ENCODE measurements around the gene PLXNB2. TPM values are rescaled to one million over a fixed set of nuclear protein-coding genes. Genes with fewer than 3 reads are reported as not detected.

PLXNB2 gene
- total and polyA plus RNA-seq, 2 donors from 2014 or later = 128 to 383 TPM

- DNase-seq = peak in 1 of 5 donors; percentile 53
- Histone ChIP-seq H3K4me3 (ENCODE audit: low read length in 3 of 3) (no peak overlapping the region), H3K9ac (ENCODE audit: low read length in 3 of 3) (no peak overlapping the region), H3K27me3 (ENCODE audit: control insufficient read depth, insufficient read depth, low read length) (no peaks in the 10 kb centered on the region), H3K27ac (ENCODE audit: low read depth in 2 of 2, low read length in 2 of 2) (no peak overlapping the region), H3K9me3 (ENCODE audit: control insufficient read depth in 2 of 3, insufficient read depth in 1 of 3, low read length in 3 of 3) (no peaks in the 10 kb centered on the region), H3K36me3 (ENCODE audit: control insufficient read depth in 2 of 3, insufficient read depth in 3 of 3, low read length in 3 of 3) (peaks cover 0 to 10% (median 0%) of the 10 kb centered on the region in 3 donors), H3K4me1 (ENCODE audit: control insufficient read depth in 2 of 3, insufficient read depth in 2 of 3, low read depth in 1 of 3, low read length in 3 of 3) (peaks cover 4 to 43% (median 14%) of the 10 kb centered on the region in 3 donors)
- TF ChIP-seq CTCF (IDR thresholded peaks at IDR 0.05; ENCODE audit: borderline replicate concordance, extremely low read depth, insufficient read depth) = peak; percentile 1
- intact Hi-C loops (cut with DNase I) = no loop called here
- FAIRE-seq = no peak
Observed at GRCh38 chr22:50246242-50247175, 60.9 kb downstream of the PLXNB2 start.

GRCh38 chr22:50245214-50246072 lies 62.0 kb downstream of the PLXNB2 start:
- H3K27ac ChIP-seq (ENCODE audit: low read depth in 2 of 2, low read length in 2 of 2) = peak overlapping the region; percentile 83 to 90
- FAIRE-seq (no peak), DNase-seq (peak in 1 of 5 donors; percentile 71)
- peak overlapping the region; percentile 75 to 93 (median 89) for H3K4me3 ChIP-seq (ENCODE audit: low read length in 3 of 3)
- H3K9ac ChIP-seq (ENCODE audit: low read length in 3 of 3) = peak overlapping the region; percentile 55 to 93 (median 85)
- H3K9me3 ChIP-seq (ENCODE audit: control insufficient read depth in 2 of 3, insufficient read depth in 1 of 3, low read length in 3 of 3) = no peaks in the 10 kb centered on the region
- peaks cover 4 to 44% (median 16%) of the 10 kb centered on the region in 3 donors for H3K4me1 ChIP-seq (ENCODE audit: control insufficient read depth in 2 of 3, insufficient read depth in 2 of 3, low read depth in 1 of 3, low read length in 3 of 3)
- peaks cover 0 to 11% (median 0%) of the 10 kb centered on the region in 3 donors for H3K36me3 ChIP-seq (ENCODE audit: control insufficient read depth in 2 of 3, insufficient read depth in 3 of 3, low read length in 3 of 3)
- no peaks in the 10 kb centered on the region for H3K27me3 ChIP-seq (ENCODE audit: control insufficient read depth, insufficient read depth, low read length)
- no peak for TF ChIP-seq CTCF (IDR thresholded peaks at IDR 0.05; ENCODE audit: borderline replicate concordance, extremely low read depth, insufficient read depth)
- intact Hi-C loops (cut with DNase I) = no loop called here

GRCh38 chr22:50244420-50245213 lies 62.8 kb downstream of the PLXNB2 start, which contains the start of gene TUBGCP6:
TSS of gene TUBGCP6 (minus strand) at chr22:50245023. CDS start at chr22:50244459, 564 bp downstream.
- H3K4me3 ChIP-seq (ENCODE audit: low read length in 3 of 3) = peak within 1 kb of the TSS; percentile 75 to 93 (median 89)
- FAIRE-seq = no peak
- no peaks in the 10 kb centered on the region for H3K27me3 ChIP-seq (ENCODE audit: control insufficient read depth, insufficient read depth, low read length)
- peaks cover 0 to 19% (median 0%) of the 10 kb centered on the region in 3 donors for H3K36me3 ChIP-seq (ENCODE audit: control insufficient read depth in 2 of 3, insufficient read depth in 3 of 3, low read length in 3 of 3)
- peak; percentile 93 to 99 (median 97) for DNase-seq
- intact Hi-C loops (cut with DNase I) = no loop called here
- peak within 1 kb of the TSS; percentile 72 to 93 (median 85) for H3K9ac ChIP-seq (ENCODE audit: low read length in 3 of 3)
- peak within 1 kb of the TSS; percentile 83 to 90 for H3K27ac ChIP-seq (ENCODE audit: low read depth in 2 of 2, low read length in 2 of 2)
- no peaks in the 10 kb centered on the region for H3K9me3 ChIP-seq (ENCODE audit: control insufficient read depth in 2 of 3, insufficient read depth in 1 of 3, low read length in 3 of 3)
- H3K4me1 ChIP-seq (ENCODE audit: control insufficient read depth in 2 of 3, insufficient read depth in 2 of 3, low read depth in 1 of 3, low read length in 3 of 3) = peaks cover 4 to 36% (median 11%) of the 10 kb centered on the region in 3 donors
- TF ChIP-seq CTCF (IDR thresholded peaks at IDR 0.05; ENCODE audit: borderline replicate concordance, extremely low read depth, insufficient read depth) = peak; percentile 9

Measured in kidney (tissue), 14 donors.